PC-3 (cell line): Measurements from ENCODE around the gene PIEZO2.

Experiments used
- EZH2 ChIP-seq: fragments of 300-600 bp; sonication (generic); IDR thresholded peaks from one replicate; pipeline ENCODE4 v1.6.1; 2017; ENCODE audit warnings: antibody characterized with exemption, mild to moderate bottlenecking, low read length; ENCODE audit not compliant: unreplicated experiment
- EZH2phosphoT487 ChIP-seq: fragments of 300-600 bp; sonication (generic); IDR thresholded peaks from 2 replicates; pipeline ENCODE4 v1.6.1; 2018; ENCODE audit warnings: mild to moderate bottlenecking, antibody characterized with exemption, low read length, borderline replicate concordance
- TF ChIP-seq, protein P1 (sequence below): fragments of 300-600 bp; sonication (generic); conservative IDR thresholded peaks from 2 replicates; pipeline ENCODE4 v1.5.1; 2017; ENCODE audit warnings: antibody characterized with exemption, low read depth, mild to moderate bottlenecking, low read length

DNA sequence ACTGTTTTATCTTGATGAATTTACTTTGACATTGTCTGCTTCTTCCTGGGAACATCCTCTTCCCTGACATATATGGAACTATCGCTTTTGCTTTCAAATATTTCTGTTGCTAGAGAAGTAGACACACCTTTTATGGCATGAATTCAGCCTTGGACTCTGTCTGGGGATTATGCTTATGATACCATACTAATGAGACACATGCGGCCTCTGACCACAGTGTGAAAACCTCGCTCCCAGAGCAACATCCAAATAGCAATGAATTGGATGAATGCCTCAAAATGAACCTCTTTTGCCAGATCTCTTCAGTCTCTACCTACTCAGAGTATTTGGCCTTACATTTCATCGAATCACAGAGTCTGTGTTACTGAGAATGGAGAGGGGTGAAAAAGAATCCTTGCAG is 70.9 kb downstream of the PIEZO2 start:
- TF ChIP-seq, protein P1, sequence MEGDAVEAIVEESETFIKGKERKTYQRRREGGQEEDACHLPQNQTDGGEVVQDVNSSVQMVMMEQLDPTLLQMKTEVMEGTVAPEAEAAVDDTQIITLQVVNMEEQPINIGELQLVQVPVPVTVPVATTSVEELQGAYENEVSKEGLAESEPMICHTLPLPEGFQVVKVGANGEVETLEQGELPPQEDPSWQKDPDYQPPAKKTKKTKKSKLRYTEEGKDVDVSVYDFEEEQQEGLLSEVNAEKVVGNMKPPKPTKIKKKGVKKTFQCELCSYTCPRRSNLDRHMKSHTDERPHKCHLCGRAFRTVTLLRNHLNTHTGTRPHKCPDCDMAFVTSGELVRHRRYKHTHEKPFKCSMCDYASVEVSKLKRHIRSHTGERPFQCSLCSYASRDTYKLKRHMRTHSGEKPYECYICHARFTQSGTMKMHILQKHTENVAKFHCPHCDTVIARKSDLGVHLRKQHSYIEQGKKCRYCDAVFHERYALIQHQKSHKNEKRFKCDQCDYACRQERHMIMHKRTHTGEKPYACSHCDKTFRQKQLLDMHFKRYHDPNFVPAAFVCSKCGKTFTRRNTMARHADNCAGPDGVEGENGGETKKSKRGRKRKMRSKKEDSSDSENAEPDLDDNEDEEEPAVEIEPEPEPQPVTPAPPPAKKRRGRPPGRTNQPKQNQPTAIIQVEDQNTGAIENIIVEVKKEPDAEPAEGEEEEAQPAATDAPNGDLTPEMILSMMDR: no peak
- TF ChIP-seq EZH2: no peak
- no peak for TF ChIP-seq EZH2phosphoT487
